ENCODE results near the gene NFATC2. TPM values are rescaled to one million over a fixed set of nuclear protein-coding genes. Genes with fewer than 3 reads are reported as not detected.

Gene NFATC2
- total RNA-seq, 4 donors from 2014 or later, result 4.1 to 51.5 (median 8.7) TPM

DNA sequence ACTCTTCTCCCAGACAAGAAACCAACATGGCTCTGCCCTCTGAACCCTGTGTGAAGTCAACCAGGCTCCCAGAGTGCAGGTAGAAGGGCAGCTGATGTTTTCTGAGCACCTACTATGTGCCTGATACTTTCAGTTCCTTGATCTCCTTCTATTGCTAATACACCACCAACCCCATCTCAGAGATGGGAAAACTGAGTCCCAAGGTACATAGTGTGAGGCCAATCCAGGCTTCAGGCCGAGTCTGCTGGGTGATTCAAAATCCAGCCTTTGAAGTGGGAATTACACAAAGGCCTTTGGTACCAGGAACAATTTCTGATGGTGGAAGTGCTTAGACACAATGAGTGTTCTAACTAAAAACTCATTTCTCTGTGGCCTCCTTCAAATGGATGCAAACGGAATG is 96.3 kb downstream of the NFATC2 start:
- ATAC-seq (ENCODE audit: low FRiP score), result no peak
- TF ChIP-seq, protein P1, sequence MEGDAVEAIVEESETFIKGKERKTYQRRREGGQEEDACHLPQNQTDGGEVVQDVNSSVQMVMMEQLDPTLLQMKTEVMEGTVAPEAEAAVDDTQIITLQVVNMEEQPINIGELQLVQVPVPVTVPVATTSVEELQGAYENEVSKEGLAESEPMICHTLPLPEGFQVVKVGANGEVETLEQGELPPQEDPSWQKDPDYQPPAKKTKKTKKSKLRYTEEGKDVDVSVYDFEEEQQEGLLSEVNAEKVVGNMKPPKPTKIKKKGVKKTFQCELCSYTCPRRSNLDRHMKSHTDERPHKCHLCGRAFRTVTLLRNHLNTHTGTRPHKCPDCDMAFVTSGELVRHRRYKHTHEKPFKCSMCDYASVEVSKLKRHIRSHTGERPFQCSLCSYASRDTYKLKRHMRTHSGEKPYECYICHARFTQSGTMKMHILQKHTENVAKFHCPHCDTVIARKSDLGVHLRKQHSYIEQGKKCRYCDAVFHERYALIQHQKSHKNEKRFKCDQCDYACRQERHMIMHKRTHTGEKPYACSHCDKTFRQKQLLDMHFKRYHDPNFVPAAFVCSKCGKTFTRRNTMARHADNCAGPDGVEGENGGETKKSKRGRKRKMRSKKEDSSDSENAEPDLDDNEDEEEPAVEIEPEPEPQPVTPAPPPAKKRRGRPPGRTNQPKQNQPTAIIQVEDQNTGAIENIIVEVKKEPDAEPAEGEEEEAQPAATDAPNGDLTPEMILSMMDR (IDR thresholded peaks at IDR 0.05), result no peak
- DNase-seq (ENCODE audit: low spot score), result no peak

DNA sequence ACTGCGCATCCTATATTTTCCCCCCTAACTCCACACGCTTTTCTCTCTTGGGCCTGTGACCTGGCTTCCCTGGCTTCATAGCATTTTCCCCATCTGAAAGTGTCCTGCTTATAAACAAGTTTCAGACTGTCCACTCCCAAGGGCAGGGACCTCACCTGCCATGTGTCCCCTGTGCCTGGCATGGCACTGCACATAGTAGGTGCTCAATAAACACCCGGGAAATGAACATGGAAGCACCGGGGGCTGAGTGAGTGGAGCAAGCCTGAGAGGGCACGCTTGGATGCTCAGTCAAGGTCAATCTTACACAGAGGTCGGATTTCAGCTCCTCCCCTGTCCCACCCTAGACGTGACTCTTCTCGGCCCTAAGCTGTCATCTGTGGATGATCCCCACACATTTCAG is 96.9 kb downstream of the NFATC2 start:
- DNase-seq (ENCODE audit: low spot score) (no peak), ATAC-seq (ENCODE audit: low FRiP score) (no peak)
- TF ChIP-seq, protein P1 (IDR thresholded peaks at IDR 0.05), result no peak

DNA sequence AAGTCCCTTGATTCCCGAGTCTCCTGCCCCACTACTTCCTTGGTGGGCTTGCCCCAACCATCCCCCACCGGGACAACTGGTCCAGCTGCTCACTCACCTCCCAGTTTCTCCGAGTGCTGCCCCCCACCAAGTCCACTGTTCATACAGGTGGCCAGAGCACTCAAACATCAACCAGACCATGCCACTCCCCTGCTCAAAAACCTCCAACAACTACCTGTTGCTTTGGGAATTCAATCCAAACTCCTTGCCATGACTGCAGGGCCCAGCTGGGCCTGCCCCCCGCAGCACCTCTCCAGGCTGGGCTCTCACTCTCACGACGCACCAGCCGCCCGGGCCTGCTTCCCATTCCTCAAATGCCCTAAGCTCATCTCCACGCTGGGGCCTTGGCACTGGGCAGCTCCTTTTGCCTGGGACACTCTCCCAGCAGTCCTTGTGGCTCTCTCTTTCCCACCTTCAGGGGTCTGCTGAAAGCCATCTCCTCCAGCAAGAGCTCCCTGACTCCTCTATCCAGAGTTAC is 97.5 kb downstream of the NFATC2 start:
- DNase-seq (ENCODE audit: low spot score) (no peak), ATAC-seq (ENCODE audit: low FRiP score) (no peak)
- TF ChIP-seq, protein P1 (IDR thresholded peaks at IDR 0.05), result no peak

DNA sequence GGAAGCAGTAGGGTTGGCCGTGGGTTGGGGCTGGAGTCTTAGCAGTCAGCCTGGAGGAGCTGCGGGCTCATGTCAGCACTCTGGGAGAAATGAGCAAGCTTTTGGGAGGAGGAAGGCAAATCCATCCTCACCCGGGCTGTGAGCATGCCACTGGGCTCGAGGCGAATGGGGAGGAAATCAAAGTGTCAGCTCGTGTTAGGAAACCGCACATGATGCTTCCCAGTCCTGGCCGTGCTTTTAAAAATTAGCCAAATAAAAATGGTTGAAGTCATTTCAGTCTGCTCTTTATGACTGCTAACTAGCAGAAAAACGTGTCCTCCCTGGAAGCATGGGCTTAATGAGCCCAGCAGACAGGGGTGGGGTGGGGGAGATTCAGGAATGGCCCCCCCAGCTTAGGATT is 98.1 kb downstream of the NFATC2 start:
- ATAC-seq (ENCODE audit: low FRiP score) (no peak), DNase-seq (ENCODE audit: low spot score) (no peak)
- TF ChIP-seq, protein P1 (IDR thresholded peaks at IDR 0.05), result no peak

DNA sequence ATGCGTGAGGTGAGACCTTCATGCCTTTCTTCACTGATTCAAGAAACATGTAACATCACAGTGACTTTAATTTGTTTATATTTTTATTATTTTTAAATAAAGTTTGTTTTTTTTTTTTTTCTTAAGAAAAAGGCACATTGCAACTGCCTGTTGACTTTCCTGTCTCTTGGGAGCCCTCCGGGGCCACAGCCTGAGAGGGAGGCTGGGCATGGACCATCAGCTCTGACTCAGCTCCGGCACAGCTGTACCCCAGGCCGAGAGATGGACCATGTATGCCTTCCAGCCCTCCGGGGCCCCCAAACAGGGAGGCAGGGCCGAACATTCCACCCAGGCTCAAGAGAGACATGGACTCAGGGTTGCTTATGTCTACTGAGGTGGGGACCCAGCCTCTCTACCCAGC is 99.9 kb downstream of the NFATC2 start:
- ATAC-seq (ENCODE audit: low FRiP score) (no peak), DNase-seq (ENCODE audit: low spot score) (no peak)
- TF ChIP-seq, protein P1 (IDR thresholded peaks at IDR 0.05), result no peak

DNA sequence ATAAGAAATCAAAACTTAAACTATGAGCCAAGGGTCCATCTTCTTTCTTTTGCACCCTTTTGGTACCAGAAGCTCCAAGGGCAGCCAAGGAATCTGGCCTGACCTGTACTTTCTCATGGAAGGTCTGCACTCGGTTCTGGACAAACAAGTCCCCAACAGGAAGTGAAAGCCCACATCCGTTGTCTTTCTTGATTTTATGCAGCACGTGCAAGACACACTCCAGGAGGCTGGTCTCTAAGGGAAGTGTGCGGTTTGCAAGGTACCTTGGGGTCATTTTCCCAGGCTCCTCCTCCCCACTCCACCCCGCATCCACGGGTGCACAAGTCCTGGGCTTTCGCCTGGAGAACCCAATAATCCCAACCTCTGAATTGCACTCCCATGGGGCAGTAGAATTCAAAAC is 101.9 kb downstream of the NFATC2 start:
- ATAC-seq (ENCODE audit: low FRiP score) (no peak), DNase-seq (ENCODE audit: low spot score) (no peak)
- TF ChIP-seq, protein P1 (IDR thresholded peaks at IDR 0.05), result no peak

DNA sequence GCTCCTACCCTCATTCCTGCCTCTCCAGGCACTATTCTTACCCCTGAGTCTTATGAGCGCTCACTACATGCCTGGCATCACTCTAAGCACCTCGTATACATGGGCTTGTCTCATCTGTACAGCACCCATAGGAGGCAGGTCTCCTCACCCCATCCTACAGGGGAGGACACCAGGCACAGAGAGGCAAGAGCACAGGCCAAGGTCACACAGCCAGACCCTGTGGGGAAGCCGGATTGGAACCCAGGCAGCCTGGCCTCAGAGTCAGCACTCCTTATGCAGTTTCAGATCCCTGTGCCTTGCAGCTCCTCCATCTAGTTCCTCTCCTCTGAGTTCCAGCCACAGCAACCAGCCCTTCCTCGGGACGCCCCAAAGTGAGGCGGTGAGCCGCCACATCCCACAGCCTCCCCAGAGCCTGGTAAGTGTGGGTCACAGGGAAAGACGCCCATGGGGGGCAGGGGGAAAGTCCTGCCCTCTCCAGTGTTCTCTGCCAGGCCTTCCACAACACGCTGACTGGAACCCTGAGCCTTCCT is 103.3 kb downstream of the NFATC2 start:
- no peak for ATAC-seq (ENCODE audit: low FRiP score)
- TF ChIP-seq, protein P1 (IDR thresholded peaks at IDR 0.05), result no peak
- DNase-seq (ENCODE audit: low spot score), result no peak

All from omental fat pad (tissue), 4 donors.